Hepatic stellate cell (primary cell): Measurements from ENCODE around the gene MICU2.

Source experiments
- DNase-seq: peaks from one replicate; pipeline ENCODE4 v3.0.0; 2011; ENCODE audit warnings: low spot score

MICU2 gene

GRCh38 chr13:21481359-21481758 is 122.6 kb downstream of the MICU2 start:
- peak; percentile 42 for DNase-seq

- peak; percentile 32 for DNase-seq
These were observed 124.8 kb downstream of the MICU2 start for GRCh38 chr13:21478881-21479808.

- DNase-seq, result peak; percentile 61
These were observed 127.0 kb downstream of the MICU2 start for GRCh38 chr13:21476893-21477472.

GRCh38 chr13:21475115-21475514 is 128.9 kb downstream of the MICU2 start:
- DNase-seq, result no peak

- DNase-seq, result no peak
These were observed 133.2 kb downstream of the MICU2 start for GRCh38 chr13:21470785-21471184.

GRCh38 chr13:21466527-21466926 is 137.4 kb downstream of the MICU2 start:
- DNase-seq, result no peak

- no peak for DNase-seq
These were observed 138.2 kb downstream of the MICU2 start for GRCh38 chr13:21465710-21466160.

GRCh38 chr13:21463424-21463823 is 140.5 kb downstream of the MICU2 start:
- no peak for DNase-seq

GRCh38 chr13:21461131-21461530 is 142.8 kb downstream of the MICU2 start:
- DNase-seq, result no peak

- DNase-seq, result peak; percentile 87
These were observed 144.9 kb downstream of the MICU2 start, which contains the start of gene ZDHHC20 for GRCh38 chr13:21458813-21459701. Gene ZDHHC20 (minus strand): TSS chr13:21459303. CDS start chr13:21459171, 132 bp downstream.

- peak; percentile 23 for DNase-seq
These were observed 145.5 kb downstream of the MICU2 start for GRCh38 chr13:21458451-21458812.

- no peak for DNase-seq
These were observed 150.4 kb downstream of the MICU2 start for GRCh38 chr13:21453387-21454081.

GRCh38 chr13:21450936-21451335 is 153.0 kb downstream of the MICU2 start:
- DNase-seq, result no peak

GRCh38 chr13:21446656-21447055 is 157.3 kb downstream of the MICU2 start:
- DNase-seq, result no peak

- DNase-seq, result no peak
These were observed 158.2 kb downstream of the MICU2 start for GRCh38 chr13:21445759-21446158.

- DNase-seq, result no peak
These were observed 160.8 kb downstream of the MICU2 start for GRCh38 chr13:21443171-21443570.
